GM21381 (cell line): Measurements from ENCODE around the gene GAP43.

Source experiments
- ATAC-seq: cut with Tn5 transposase; IDR thresholded peaks from one replicate; pipeline ENCODE4 v1.9.1; 2021; ENCODE audit warnings: mild to moderate bottlenecking, moderate library complexity; ENCODE audit not compliant: unreplicated experiment

Gene GAP43

GRCh38 chr3:115659253-115660220 lies 36.2 kb downstream of the GAP43 start:
- ATAC-seq = peak; percentile 18

- no peak for ATAC-seq
These were observed 37.5 kb downstream of the GAP43 start for GRCh38 chr3:115660646-115661337.

GRCh38 chr3:115662356-115662755 lies 39.0 kb downstream of the GAP43 start:
- ATAC-seq = no peak

GRCh38 chr3:115663414-115663813 lies 40.1 kb downstream of the GAP43 start:
- ATAC-seq = no peak

GRCh38 chr3:115666081-115666480 lies 42.8 kb downstream of the GAP43 start:
- no peak for ATAC-seq

GRCh38 chr3:115666920-115667737 lies 43.8 kb downstream of the GAP43 start:
- ATAC-seq = peak; percentile 51

- ATAC-seq = peak; percentile 18
These were observed 44.4 kb downstream of the GAP43 start for GRCh38 chr3:115667738-115668065.

- no peak for ATAC-seq
These were observed 47.6 kb downstream of the GAP43 start for GRCh38 chr3:115670911-115671310.

GRCh38 chr3:115671761-115672455 lies 48.6 kb downstream of the GAP43 start:
- no peak for ATAC-seq

GRCh38 chr3:115673881-115674280 lies 50.6 kb downstream of the GAP43 start:
- no peak for ATAC-seq

GRCh38 chr3:115676336-115676735 lies 53.0 kb downstream of the GAP43 start:
- no peak for ATAC-seq

GRCh38 chr3:115680803-115681345 lies 57.6 kb downstream of the GAP43 start:
- no peak for ATAC-seq

GRCh38 chr3:115681736-115682135 lies 58.4 kb downstream of the GAP43 start:
- ATAC-seq = no peak

GRCh38 chr3:115683305-115683704 lies 60.0 kb downstream of the GAP43 start:
- ATAC-seq = no peak

GRCh38 chr3:115683773-115684172 lies 60.5 kb downstream of the GAP43 start:
- no peak for ATAC-seq

- peak; percentile 68 for ATAC-seq
These were observed 61.8 kb downstream of the GAP43 start for GRCh38 chr3:115685097-115685496.

GRCh38 chr3:115687721-115688120 lies 64.4 kb downstream of the GAP43 start:
- ATAC-seq = no peak

GRCh38 chr3:115688418-115688817 lies 65.1 kb downstream of the GAP43 start:
- ATAC-seq = no peak

GRCh38 chr3:115689928-115690327 lies 66.6 kb downstream of the GAP43 start:
- ATAC-seq = no peak

- ATAC-seq = no peak
These were observed 68.7 kb downstream of the GAP43 start for GRCh38 chr3:115691964-115692363.
